GM21515 (cell line): ENCODE data around the gene HERC3.

Experiments used
- ATAC-seq: cut with Tn5 transposase; IDR thresholded peaks from one replicate; pipeline ENCODE4 v1.9.1; 2021; ENCODE audit not compliant: unreplicated experiment

Gene HERC3

GRCh38 chr4:88713782-88714181, 121.5 kb downstream of the HERC3 start:
- ATAC-seq = no peak

DNA sequence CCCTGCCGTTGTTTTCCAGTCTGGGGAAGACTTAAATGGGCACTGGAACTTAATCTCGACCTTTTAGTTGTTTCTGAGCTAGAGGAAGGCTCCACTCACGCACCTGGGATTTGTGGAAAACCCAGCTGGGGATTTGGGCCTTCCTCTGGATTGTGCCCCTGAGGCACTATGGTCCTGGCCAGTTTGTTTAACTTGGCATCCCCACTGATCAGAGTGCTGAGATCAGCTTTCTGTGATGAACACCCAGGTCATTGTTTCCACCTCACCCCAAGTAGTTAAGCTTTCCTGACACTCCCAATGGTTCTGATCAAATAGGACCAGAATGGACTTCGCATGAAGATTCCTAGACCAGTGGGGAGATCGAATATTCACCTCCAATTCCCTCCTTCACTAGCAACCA, 125.8 kb downstream of the HERC3 start:
- no peak for ATAC-seq

DNA sequence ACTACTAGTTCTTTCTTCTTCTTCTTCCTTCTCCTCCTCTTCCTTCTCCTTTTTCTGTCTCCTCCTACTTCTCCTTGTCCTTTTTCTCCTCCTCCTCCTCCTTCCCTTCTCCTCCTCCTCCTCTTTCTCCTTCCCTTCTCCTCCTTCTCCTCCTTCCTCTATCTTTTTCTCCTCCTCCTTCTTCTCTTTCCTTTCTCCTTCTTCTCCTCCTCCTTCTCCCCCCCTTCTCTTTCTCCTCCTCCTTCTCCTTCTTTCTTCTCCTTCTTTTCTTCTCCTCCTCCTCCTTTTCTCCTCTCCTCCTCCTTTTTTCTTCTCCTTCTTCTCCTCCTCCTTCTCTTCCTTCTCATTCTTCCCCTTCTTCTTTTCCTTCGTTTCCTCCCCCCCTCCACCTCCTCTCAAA, 127.1 kb downstream of the HERC3 start:
- no peak for ATAC-seq

- no peak for ATAC-seq
Observed at GRCh38 chr4:88720451-88721428, 128.5 kb downstream of the HERC3 start.

GRCh38 chr4:88722276-88722780, 130.0 kb downstream of the HERC3 start:
- no peak for ATAC-seq

DNA sequence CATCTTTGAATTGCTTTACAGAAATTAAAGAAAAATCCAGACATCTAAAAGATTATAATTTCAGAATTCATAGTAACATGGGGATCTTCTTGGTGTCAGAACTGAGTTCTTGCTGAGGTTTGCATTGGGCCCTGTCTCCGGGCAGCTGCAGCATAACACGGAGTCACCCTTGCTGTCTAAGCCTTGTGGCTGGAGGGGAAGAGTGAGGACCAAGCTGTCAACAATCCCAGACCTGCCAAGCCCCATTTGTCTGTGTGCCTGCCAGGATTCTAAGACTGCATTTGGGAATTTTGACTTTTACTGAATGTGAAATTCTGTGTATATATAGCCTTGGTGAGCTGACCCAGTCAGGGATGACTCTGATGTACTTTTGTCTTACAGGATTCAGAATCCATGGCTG, 130.5 kb downstream of the HERC3 start:
- ATAC-seq = no peak

DNA sequence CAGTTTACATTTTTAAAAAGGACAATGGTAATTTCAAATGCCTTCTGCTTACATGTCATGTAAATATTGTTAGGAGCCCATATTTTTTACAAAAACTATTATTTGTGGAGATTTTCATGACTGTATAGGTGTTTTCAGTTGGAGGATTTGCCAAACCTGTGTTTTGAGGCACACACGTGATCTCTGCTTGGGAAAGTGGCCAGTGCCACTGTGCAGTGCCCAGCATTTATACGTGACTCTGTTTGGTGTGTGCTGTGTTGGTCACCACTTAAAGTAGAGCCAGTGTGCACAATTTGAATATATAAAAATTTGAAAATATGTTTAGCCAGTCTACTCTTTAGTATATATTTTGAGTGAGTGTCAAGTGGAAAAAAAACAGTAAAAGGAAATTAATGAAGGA, 132.1 kb downstream of the HERC3 start:
- ATAC-seq = no peak

- ATAC-seq = no peak
Observed at GRCh38 chr4:88725143-88725542, 132.9 kb downstream of the HERC3 start.

DNA sequence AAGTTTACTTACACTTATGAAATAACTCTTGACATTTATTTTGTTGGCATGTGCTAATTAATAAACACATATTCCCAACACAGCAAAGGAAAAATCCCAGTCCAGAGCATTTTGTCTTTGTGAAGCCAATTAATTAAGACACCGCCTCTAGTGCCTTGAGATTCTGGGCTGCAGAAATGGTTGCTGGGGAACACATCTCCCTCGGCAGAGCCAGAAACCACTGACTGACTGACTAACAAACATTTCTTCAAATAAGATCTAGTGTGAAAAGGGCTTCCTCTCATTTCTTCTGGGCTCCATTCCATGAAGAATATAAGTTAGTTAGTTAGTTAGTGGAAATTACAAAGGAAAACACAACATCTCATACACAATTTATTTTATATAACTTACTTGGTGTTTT, 133.7 kb downstream of the HERC3 start:
- ATAC-seq = no peak

GRCh38 chr4:88728146-88728545, 135.9 kb downstream of the HERC3 start:
- no peak for ATAC-seq

DNA sequence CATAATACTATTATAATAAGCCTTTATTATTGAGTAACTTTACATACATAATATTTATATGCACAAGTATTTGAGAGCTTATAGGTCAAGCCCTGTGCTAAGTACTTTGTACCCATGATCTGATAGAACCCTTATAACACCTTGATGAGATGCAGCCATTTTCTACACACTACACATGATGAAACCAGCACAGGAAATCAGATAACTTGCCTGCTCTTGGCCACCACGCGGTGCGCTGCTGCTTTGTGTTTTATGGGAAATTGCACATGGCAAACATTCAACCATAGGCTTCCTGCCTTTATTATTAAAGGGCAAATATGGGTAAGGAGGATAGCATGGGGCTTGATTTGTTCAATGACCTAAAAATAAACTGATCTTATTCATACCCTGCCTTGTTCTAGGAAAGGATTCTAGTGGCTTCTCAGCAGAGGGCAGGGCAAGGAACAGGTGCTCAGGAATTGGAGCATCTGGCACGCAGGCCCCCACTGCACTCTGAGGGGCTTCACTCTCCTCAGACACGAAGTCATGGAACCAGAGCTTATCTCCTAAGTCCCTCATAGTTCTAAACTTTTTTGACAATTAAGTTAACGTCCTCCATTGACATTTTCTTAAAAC, 137.0 kb downstream of the HERC3 start:
- ATAC-seq = no peak

DNA sequence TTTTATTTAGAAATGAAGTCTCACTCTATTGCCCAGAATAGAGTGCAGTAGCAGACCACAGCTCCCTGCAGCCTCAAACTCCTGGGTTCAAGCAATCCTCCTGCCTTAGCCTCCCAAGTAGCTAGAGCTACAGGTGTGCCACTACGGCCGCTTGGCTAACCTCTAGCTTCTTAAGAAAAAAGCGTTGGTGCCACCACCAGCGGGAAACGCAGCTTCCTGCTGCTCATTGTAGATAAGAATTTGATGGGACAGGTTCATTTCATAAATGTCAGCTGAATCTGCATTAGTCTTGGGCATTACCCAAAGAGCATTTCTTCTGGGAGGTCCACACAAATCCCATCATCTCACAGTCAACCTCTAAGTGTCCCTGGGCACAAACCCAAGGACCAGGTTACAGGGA, 138.5 kb downstream of the HERC3 start:
- no peak for ATAC-seq

DNA sequence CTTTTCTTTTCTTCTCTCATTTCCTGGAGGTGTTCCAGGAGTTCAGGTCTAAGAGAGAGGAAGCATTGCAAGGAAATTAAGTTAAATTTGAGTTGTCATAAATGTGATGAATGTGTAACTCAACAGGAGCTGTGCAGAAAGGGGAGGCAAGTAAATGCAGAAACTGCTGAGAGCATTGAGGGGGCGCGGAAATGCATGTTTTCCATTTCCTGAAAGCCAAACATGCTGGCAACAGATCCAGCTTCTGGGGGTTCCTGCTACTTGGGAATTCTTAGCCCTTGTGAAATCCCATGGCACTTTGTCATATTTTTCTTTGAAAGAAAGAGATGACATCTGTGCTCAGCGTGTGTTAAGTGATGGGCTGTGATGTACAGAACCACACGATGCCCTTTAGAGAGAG, 139.1 kb downstream of the HERC3 start:
- no peak for ATAC-seq

DNA sequence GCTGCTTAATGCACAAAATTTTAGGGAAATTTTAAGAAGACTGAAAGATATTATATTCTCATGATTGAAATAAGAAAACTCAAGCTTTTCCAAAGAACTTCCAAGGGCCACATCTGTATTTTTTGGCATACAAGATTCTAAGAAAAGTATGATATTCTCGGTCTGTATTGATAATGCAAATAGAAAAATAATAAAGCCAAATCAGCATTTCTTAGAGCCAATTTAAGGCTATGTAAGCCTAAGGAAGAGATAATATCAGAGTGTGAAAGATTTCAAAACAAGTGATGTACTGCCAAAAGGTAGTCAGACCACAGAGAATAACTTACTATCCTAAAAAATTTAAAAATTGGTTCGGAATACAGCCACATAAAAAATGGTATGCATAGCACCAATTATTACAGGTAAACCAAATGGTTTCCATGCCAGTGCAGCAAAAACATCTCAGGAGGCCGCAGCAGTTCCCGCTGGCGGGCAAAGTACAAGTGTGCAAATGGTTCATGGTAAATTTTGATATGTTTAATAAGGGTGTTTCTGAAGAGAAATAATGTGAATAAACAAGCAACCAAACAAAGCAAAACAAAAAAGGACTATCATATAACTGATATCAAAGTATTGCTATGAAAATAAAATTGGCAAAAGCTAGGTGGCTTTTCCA, 140.6 kb downstream of the HERC3 start:
- ATAC-seq = no peak

- no peak for ATAC-seq
Observed at GRCh38 chr4:88734403-88734949, 142.2 kb downstream of the HERC3 start.

DNA sequence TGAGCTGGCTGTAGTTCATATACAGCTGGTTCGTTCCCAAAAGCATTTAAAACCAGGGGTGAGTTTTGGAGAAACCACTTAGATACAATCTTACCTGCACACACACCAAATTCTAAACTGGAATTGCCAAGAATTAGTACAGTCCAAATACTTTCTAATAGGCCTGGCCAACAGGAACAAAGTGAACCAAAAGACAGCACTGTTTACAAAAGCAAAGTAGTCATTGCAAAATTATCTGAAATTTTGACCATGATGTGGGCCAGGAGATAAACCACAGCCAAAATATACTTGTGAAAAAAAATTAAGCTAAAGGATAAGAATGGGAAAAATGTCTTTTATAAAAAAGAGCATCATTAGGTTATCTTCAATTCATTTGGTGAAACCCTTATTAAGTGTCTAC, 143.3 kb downstream of the HERC3 start:
- no peak for ATAC-seq

GRCh38 chr4:88736264-88736663, 144.0 kb downstream of the HERC3 start:
- ATAC-seq = no peak

GRCh38 chr4:88737307-88737941, 145.1 kb downstream of the HERC3 start:
- peak; percentile 87 for ATAC-seq

GRCh38 chr4:88738180-88738579, 145.9 kb downstream of the HERC3 start:
- ATAC-seq = no peak

DNA sequence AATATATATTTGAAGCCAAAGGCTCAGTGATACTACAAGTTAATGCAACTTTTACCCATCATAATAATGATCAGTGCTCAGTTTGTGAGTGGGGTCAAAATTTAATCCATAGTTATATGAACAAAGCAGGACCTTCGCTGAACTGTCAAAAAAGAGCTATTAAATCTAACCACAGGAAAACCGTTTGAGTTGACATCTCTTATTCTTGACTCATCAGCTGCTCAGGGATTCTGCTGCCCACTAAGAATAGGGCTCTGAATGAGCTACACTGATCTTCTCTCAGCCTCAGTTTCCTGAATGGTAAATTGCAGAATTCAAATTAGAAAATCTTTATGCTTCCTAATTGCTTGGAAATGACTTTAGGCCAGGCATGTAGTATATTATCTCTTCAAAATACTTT, 150.3 kb downstream of the HERC3 start:
- ATAC-seq = no peak

DNA sequence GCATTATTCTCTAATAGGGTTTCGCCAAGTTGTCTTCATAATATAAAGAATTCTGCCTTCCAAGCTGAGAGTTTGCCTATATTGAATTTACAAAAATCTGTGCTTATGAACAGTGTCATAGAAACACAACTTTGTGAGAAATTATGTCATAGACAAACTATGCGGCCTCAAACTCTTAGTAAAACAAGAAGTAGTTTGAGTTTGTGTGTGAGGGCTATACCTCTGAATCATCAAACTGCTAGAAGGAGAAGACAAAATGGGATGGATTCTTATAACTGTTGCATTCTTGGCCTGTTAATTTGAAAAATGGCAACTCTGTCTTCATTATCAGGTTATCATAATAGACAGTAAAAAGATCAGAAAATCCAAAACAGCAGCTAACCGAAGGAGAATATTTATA, 151.4 kb downstream of the HERC3 start:
- no peak for ATAC-seq
